Measurements from ENCODE around the gene THRB. TPM values are rescaled to one million over a fixed set of nuclear protein-coding genes. Genes with fewer than 3 reads are reported as not detected.

The THRB gene
- total and polyA plus RNA-seq, 12 donors: 3.8 to 32.8 (median 26.0) TPM

DNA sequence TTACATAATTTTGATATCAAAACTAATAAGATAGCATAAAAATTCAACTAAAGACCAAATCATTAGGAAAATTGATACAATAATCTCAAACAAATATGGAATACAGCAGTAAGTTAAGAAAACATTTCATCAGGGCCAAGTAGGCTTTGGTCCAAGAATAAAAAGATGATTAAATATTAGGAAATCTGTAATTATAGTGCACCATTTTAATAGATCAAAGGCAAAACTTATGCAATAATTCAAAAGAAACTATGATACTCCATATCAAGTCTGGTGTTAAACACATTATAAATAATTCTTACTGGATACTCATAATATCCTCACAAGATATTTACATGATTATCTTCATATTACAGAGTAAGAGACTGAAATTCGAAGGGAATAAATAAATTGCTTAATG is 51.2 kb downstream of the THRB start:
- no peaks in the 10 kb centered on the region for H3K9me3 ChIP-seq
- TF ChIP-seq, protein P1, sequence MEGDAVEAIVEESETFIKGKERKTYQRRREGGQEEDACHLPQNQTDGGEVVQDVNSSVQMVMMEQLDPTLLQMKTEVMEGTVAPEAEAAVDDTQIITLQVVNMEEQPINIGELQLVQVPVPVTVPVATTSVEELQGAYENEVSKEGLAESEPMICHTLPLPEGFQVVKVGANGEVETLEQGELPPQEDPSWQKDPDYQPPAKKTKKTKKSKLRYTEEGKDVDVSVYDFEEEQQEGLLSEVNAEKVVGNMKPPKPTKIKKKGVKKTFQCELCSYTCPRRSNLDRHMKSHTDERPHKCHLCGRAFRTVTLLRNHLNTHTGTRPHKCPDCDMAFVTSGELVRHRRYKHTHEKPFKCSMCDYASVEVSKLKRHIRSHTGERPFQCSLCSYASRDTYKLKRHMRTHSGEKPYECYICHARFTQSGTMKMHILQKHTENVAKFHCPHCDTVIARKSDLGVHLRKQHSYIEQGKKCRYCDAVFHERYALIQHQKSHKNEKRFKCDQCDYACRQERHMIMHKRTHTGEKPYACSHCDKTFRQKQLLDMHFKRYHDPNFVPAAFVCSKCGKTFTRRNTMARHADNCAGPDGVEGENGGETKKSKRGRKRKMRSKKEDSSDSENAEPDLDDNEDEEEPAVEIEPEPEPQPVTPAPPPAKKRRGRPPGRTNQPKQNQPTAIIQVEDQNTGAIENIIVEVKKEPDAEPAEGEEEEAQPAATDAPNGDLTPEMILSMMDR (IDR thresholded peaks at IDR 0.05): no peak
- 0 to 59% methylated on average over 1 of the region's 1 CpG for WGBS, 2 donors
- no peak overlapping the region for H3K4me3 ChIP-seq
- intact Hi-C loops (cut with DNase I): no loop called here
- DNase-seq (no peak), ATAC-seq (no peak)
- no peaks in the 10 kb centered on the region for H3K27me3 ChIP-seq
- no peaks in the 10 kb centered on the region for H3K36me3 ChIP-seq
- H3K4me1 ChIP-seq: peaks cover 0 to 29% (median 8%) of the 10 kb centered on the region in 9 donors
- no peak overlapping the region for H3K27ac ChIP-seq

DNA sequence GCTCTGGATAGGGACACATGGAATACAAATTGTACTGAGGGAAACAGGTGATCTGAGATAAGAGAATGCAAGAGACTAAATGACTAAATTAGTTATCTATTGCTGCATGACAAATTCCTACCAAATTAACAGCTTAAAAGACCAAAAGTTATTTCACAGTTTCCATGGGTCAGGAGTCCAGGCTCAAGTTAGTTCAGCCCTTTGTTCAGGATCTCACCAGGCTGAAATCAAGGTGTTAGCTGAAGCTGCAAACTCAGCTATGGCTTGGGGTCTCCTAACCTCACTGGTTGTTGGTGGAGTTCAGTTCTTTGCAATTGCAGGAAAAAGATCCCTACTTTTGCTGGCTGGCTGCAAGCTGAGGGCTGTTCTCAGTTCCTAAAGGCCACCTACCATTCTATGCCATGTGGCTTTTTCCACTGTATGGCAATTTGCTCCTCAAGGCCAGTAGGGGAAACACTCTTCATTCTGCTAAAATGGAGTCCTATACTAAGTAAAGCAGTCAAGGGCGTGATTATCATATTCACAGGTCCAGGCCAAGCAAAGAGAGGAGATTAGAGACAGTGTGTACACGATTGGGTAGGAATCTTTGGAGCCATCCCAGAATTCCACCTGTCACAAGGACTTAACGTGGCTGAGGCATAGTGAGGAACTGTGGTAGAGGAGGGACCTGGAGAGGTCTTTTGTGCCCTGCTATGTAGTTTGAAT is 53.7 kb downstream of the THRB start:
- Histone ChIP-seq H3K4me3 (no peak overlapping the region), H3K36me3 (no peaks in the 10 kb centered on the region), H3K27ac (peak overlapping the region in 4 of 10 donors; percentile 18 to 38 (median 26)), H3K27me3 (no peaks in the 10 kb centered on the region), H3K9me3 (no peaks in the 10 kb centered on the region), H3K4me1 (peaks cover 0 to 26% (median 8%) of the 10 kb centered on the region in 9 donors)
- WGBS, 2 donors: 41 to 54% methylated on average over 3 of the region's 3 CpGs
- TF ChIP-seq, protein P1 (IDR thresholded peaks at IDR 0.05): no peak
- intact Hi-C loops (cut with DNase I): no loop called here
- no peak for DNase-seq
- peak in 5 of 8 donors; percentile 22 to 63 (median 49) for ATAC-seq

DNA sequence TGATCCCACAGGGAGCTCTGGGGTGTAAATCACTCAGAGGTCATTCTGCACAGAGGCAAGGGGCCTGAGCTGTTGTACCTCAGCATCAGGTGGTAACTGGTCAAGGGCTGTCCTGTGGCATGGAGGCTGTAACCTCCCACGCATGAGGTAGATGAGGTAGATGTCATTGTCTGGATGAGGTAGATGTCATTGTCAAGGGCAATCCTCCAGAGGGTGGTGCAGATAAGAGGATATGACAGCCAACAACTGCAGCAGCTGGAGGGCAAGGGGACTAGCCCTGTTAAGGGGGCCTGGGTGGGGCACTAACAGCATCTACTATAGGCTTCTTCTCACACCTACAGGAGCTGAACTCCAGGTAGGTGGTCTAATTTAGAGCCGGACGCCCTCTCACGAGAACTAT is 55.6 kb downstream of the THRB start:
- no peak overlapping the region for H3K4me3 ChIP-seq
- TF ChIP-seq, protein P1 (IDR thresholded peaks at IDR 0.05): no peak
- no peaks in the 10 kb centered on the region for H3K27me3 ChIP-seq
- H3K36me3 ChIP-seq: no peaks in the 10 kb centered on the region
- DNase-seq (no peak), ATAC-seq (peak in 1 of 8 donors; percentile 27)
- H3K27ac ChIP-seq: no peak overlapping the region
- intact Hi-C loops (cut with DNase I): no loop called here
- WGBS, 2 donors: 73 to 89% methylated on average over 4 of the region's 4 CpGs
- H3K9me3 ChIP-seq: no peaks in the 10 kb centered on the region
- H3K4me1 ChIP-seq: peaks cover 2 to 41% (median 18%) of the 10 kb centered on the region in 9 donors

DNA sequence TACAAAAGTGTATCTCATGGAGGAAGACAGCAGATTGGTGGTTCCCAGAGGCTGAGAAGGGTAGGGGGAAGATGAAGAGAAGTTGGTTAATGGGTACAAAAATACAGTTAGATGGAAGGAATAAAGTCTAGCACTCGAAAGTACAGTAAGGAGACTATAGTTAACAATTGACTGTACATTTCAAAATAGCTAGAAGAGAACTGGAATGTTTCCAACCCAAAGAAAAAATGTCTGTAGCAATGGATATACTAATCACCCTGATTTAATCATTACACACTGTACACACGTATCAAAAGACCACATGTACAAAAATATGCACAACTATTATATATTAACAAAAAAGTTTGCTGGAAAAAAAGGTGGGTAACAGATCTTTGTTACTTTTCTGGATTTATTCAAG is 57.3 kb downstream of the THRB start:
- ATAC-seq (no peak), DNase-seq (no peak)
- TF ChIP-seq, protein P1 (IDR thresholded peaks at IDR 0.05): no peak
- intact Hi-C loops (cut with DNase I): no loop called here
- WGBS, 2 donors: 68 to 78% methylated on average over 2 of the region's 2 CpGs
- peaks cover 2 to 49% (median 26%) of the 10 kb centered on the region in 9 donors for H3K4me1 ChIP-seq
- H3K27me3 ChIP-seq: no peaks in the 10 kb centered on the region
- H3K4me3 ChIP-seq: no peak overlapping the region
- H3K36me3 ChIP-seq: no peaks in the 10 kb centered on the region
- H3K27ac ChIP-seq: no peak overlapping the region
- no peaks in the 10 kb centered on the region for H3K9me3 ChIP-seq
